Fibroblast of lung (primary cell): ENCODE results near the gene KAT7.

Experiments
- CTCF ChIP-seq, 2 donors: IDR thresholded peaks in 1 of 2; conservative IDR thresholded peaks in 1 of 2; 1 replicate in 1 of 2; 2 replicates in 1 of 2; pipeline ENCODE4 v1.5.1; 2011 to 2012; ENCODE audit warnings: low read length in 2 of 2, control low read depth in 1 of 2, inconsistent platforms in 1 of 2, low read depth in 1 of 2, mild to moderate bottlenecking in 1 of 2
- EZH2 ChIP-seq: IDR thresholded peaks from 2 replicates; pipeline ENCODE4 v1.5.1; 2012; ENCODE audit warnings: low read length, control low read depth, mild to moderate bottlenecking; ENCODE audit errors: missing control alignments

GRCh38 chr17:49784636-49785035 lies 3.8 kb upstream of the KAT7 start:
- TF ChIP-seq CTCF (conservative IDR thresholded peaks at IDR 0.05 in 1 of 2, IDR thresholded peaks at IDR 0.05 in 1 of 2; ENCODE audit: low read depth in 1 of 2, low read length in 2 of 2) (no peak), EZH2 (no peak)
